Gastrocnemius medialis (tissue), 4 donors: ENCODE data around the gene ELL2.

Experiments used
- CTCF ChIP-seq, 5 experiments: fragments of 450-650 bp in 3 of 5; fragments of 200-600 bp in 2 of 5; sonication (generic) in 2 of 5; IDR thresholded peaks in 4 of 5; conservative IDR thresholded peaks in 1 of 5; 1 replicate in 4 of 5; 2 replicates in 1 of 5; pipeline ENCODE4 v1.5.1; 2016 to 2019; ENCODE audit warnings: antibody characterized with exemption in 5 of 5, mild to moderate bottlenecking in 3 of 5, moderate library complexity in 3 of 5
- POLR2A ChIP-seq, 2 donors: fragments of 450-650 bp; IDR thresholded peaks; one replicate each; pipeline ENCODE4 v1.6.1; 2017; ENCODE audit warnings: antibody characterized with exemption in 2 of 2, mild to moderate bottlenecking in 2 of 2, moderate library complexity in 2 of 2

GRCh38 chr5:95995962-95996489 is 34.4 kb upstream of the ELL2 start:
- TF ChIP-seq CTCF (IDR thresholded peaks at IDR 0.05 in 4 of 5, conservative IDR thresholded peaks at IDR 0.05 in 1 of 5): no peak
- TF ChIP-seq POLR2A (IDR thresholded peaks at IDR 0.05): no peak
